ENCODE results near the gene ABCA4.

DNA sequence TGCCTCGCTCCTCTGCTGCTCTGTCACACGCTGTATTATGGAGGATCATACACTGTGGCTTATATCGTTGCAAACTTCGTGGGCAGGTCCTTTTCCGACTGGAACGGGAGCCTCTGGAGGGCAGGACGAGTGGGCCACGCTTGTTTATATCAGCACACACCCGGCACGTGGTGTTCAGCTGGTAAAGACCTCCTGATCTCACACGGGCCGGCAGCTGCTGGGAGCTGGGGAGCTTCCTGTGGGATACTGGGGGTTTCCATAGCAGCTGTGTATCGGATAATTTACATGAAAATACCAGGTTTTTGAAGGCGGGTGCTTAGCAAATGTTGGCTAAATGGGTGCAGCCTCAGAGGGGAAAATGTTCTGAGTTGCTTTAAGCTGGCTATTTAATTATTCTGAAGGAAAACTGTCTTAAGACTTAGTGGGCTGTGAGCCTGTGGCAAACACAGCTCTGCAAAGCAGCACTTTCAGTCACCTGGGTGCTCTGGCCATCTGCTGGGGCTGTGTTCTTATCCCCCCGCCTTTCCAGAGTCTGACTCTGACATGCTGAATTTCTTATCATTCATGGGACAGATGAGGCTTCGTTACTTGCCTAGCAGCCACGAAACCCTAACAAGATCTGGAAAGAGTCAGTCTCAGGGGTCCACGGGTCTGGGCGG lies 108.1 kb downstream of the ABCA4 start:
- TF ChIP-seq, protein P1, sequence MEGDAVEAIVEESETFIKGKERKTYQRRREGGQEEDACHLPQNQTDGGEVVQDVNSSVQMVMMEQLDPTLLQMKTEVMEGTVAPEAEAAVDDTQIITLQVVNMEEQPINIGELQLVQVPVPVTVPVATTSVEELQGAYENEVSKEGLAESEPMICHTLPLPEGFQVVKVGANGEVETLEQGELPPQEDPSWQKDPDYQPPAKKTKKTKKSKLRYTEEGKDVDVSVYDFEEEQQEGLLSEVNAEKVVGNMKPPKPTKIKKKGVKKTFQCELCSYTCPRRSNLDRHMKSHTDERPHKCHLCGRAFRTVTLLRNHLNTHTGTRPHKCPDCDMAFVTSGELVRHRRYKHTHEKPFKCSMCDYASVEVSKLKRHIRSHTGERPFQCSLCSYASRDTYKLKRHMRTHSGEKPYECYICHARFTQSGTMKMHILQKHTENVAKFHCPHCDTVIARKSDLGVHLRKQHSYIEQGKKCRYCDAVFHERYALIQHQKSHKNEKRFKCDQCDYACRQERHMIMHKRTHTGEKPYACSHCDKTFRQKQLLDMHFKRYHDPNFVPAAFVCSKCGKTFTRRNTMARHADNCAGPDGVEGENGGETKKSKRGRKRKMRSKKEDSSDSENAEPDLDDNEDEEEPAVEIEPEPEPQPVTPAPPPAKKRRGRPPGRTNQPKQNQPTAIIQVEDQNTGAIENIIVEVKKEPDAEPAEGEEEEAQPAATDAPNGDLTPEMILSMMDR (IDR thresholded peaks at IDR 0.05), result no peak
- no peak for TF ChIP-seq SIN3A (IDR thresholded peaks at IDR 0.05; ENCODE audit: borderline replicate concordance, insufficient read depth, low read depth, low read length)
- TF ChIP-seq POLR2AphosphoS5 (IDR thresholded peaks at IDR 0.05; ENCODE audit: low read depth, low read length), result no peak
- no peak for TF ChIP-seq TCF7L2 (IDR thresholded peaks at IDR 0.05; ENCODE audit: low read depth, low read length)
- TF ChIP-seq, protein P2, sequence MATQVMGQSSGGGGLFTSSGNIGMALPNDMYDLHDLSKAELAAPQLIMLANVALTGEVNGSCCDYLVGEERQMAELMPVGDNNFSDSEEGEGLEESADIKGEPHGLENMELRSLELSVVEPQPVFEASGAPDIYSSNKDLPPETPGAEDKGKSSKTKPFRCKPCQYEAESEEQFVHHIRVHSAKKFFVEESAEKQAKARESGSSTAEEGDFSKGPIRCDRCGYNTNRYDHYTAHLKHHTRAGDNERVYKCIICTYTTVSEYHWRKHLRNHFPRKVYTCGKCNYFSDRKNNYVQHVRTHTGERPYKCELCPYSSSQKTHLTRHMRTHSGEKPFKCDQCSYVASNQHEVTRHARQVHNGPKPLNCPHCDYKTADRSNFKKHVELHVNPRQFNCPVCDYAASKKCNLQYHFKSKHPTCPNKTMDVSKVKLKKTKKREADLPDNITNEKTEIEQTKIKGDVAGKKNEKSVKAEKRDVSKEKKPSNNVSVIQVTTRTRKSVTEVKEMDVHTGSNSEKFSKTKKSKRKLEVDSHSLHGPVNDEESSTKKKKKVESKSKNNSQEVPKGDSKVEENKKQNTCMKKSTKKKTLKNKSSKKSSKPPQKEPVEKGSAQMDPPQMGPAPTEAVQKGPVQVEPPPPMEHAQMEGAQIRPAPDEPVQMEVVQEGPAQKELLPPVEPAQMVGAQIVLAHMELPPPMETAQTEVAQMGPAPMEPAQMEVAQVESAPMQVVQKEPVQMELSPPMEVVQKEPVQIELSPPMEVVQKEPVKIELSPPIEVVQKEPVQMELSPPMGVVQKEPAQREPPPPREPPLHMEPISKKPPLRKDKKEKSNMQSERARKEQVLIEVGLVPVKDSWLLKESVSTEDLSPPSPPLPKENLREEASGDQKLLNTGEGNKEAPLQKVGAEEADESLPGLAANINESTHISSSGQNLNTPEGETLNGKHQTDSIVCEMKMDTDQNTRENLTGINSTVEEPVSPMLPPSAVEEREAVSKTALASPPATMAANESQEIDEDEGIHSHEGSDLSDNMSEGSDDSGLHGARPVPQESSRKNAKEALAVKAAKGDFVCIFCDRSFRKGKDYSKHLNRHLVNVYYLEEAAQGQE (IDR thresholded peaks at IDR 0.05; ENCODE audit: insufficient read depth in 1 of 2, low read depth in 2 of 2, low read length in 1 of 2), result no peak

All from Panc1 (cell line).